ENCODE measurements around the gene STX5. TPM values are rescaled to one million over a fixed set of nuclear protein-coding genes. Genes with fewer than 3 reads are reported as not detected.

Gene STX5
- total RNA-seq, 2 experiments from 2014 or later, result 93.1 to 104 TPM

DNA sequence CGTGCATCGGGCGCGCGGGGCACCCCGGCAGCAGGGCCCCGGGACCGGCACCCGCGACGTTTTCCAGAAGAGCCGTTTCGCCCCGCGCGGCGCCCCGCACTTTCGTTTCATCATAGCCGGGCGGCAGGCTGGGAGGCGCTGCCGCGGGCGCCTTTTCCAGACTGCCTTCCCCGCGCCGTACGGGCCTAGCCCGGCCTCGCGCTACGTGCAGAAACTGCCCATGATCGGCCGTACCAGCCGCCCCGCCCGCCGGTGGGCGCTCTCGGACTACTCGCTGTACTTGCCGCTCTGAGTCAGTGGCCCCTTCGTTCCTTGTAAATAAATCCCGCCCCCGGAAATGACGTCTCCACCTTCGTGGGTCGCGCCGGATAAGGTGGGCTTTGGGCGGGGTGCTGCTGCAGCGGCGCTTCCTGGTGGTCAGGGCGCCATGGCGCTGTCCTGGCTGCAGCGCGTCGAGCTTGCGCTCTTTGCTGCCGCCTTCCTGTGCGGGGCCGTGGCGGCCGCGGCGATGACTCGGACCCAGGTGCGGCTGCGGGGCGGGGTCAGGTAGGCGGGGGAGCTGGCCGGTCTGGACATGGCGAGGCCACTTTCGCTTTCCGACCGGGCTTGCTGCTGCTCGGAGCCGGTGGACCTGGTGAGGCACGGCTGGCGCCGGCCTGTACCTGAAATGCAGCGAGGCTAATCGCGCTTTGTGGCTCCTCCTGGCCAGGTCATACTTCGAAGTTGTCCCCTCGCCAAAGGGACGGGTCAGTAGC is 44.7 kb downstream of the STX5 start, which contains the start of gene TMEM179B:
Gene TMEM179B (plus strand): TSS at position 398 of the 755 bp plus-strand sequence. CDS start 30 bp downstream, at position 428.
- TF ChIP-seq CTCF (IDR thresholded peaks at IDR 0.05), result no peak
- ChIA-PET CTCF (interaction anchor here (0.6 to 3.5 kb wide), 40 partner anchors 7 to 1912 kb away, joined by 3 to 81 read pairs (median 6); partner anchors contain the start of genes B3GAT3, C11orf98, CSKMT and EEF1G), POLR2A (interaction anchor here (0.6 to 8.8 kb wide), 33 partner anchors 9 to 230 kb away, joined by 3 to 273 read pairs (median 12); partner anchors contain the start of genes BSCL2, C11orf98, CSKMT and GNG3)
- peaks cover 65% of the 10 kb centered on the region for H3K36me3 Mint-ChIP-seq (ENCODE audit: low read depth)
- H3K9me3 Mint-ChIP-seq, result no peaks in the 10 kb centered on the region
- peaks cover 30% of the 10 kb centered on the region for H3K36me3 ChIP-seq (ENCODE audit: insufficient read depth, low read length)
- H3K4me1 Mint-ChIP-seq (ENCODE audit: low read depth), result peaks cover 55% of the 10 kb centered on the region
- peak within 1 kb of the TSS; percentile 80 to 92 for H3K27ac ChIP-seq (ENCODE audit: low read depth in 1 of 2, low read length in 2 of 2)
- H3K27ac Mint-ChIP-seq, result peak within 1 kb of the TSS; percentile 98
- peak; percentile 61 for ATAC-seq (ENCODE audit: poor library complexity)
- no peaks in the 10 kb centered on the region for H3K9me3 ChIP-seq (ENCODE audit: control insufficient read depth in 1 of 2, insufficient read depth in 1 of 2, low read length in 2 of 2)
- H3K4me1 ChIP-seq (ENCODE audit: insufficient read depth, low read length), result peaks cover 53% of the 10 kb centered on the region
- DNase-seq, result peak; percentile 90 to 99 (median 97)
- H3K27me3 Mint-ChIP-seq, result no peaks in the 10 kb centered on the region
- H3K27me3 ChIP-seq (ENCODE audit: control insufficient read depth in 1 of 2, insufficient read depth in 2 of 2, low read length in 2 of 2), result no peaks in the 10 kb centered on the region
- H3K4me3 Mint-ChIP-seq, result peak within 1 kb of the TSS; percentile 98
- intact Hi-C loops (cut with DNase I, micrococcal nuclease), result loop anchor here (1.0 to 5.0 kb wide), 9 partner anchors 16 to 195 kb away; partner anchors contain the start of genes NXF1 (in 1 of the 2), TAF6L (in 1 of the 2), TUT1 (in 1 of the 2) and WDR74 (in 1 of the 2)
- H3K4me3 ChIP-seq (ENCODE audit: low read length), result peak within 1 kb of the TSS; percentile 77

DNA sequence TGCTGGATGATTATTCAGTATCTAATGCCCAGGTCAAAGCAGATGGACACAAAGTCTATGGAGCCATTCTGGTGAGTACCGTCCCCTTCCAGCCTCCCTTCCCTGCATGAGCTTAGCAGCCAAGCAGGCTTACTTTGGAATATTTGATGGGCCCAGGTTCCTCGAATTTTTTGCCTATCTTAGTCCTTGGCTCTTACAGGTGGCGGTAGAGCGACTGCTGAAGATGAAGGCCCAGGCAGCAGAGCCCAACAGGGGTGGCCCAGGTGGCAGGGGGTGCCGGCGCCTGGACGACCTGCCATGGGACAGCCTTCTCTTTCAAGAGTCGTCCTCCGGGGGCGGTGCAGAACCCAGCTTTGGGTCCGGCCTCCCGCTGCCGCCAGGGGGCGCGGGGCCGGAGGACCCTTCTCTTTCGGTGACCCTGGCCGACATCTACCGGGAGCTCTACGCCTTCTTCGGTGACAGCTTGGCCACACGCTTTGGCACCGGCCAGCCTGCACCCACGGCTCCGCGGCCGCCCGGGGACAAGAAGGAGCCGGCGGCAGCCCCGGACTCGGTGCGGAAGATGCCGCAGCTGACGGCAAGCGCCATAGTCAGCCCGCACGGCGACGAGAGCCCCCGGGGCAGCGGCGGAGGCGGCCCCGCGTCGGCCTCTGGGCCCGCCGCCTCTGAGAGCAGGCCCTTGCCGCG is 45.4 kb downstream of the STX5 start:
- Histone ChIP-seq H3K9me3 (ENCODE audit: control insufficient read depth in 1 of 2, insufficient read depth in 1 of 2, low read length in 2 of 2) (no peaks in the 10 kb centered on the region), H3K4me1 (ENCODE audit: insufficient read depth, low read length) (peaks cover 47% of the 10 kb centered on the region), H3K36me3 (ENCODE audit: insufficient read depth, low read length) (peaks cover 28% of the 10 kb centered on the region), H3K27me3 (ENCODE audit: control insufficient read depth in 1 of 2, insufficient read depth in 2 of 2, low read length in 2 of 2) (no peaks in the 10 kb centered on the region), H3K27ac (ENCODE audit: low read depth in 1 of 2, low read length in 2 of 2) (peak overlapping the region; percentile 80 to 92), H3K4me3 (ENCODE audit: low read length) (peak overlapping the region; percentile 77)
- CTCF ChIA-PET, result interaction anchor here (0.5 to 3.5 kb wide), 44 partner anchors 8 to 1913 kb away, joined by 3 to 81 read pairs (median 6); partner anchors contain the start of genes B3GAT3, C11orf98, CSKMT and HNRNPUL2
- TF ChIP-seq CTCF (IDR thresholded peaks at IDR 0.05), result peak; percentile 98
- ATAC-seq (ENCODE audit: poor library complexity), result peak; percentile 59
- Mint-ChIP-seq H3K27ac (peak overlapping the region; percentile 98), H3K4me3 (peak overlapping the region; percentile 91), H3K27me3 (no peaks in the 10 kb centered on the region), H3K9me3 (no peaks in the 10 kb centered on the region), H3K4me1 (ENCODE audit: low read depth) (peaks cover 49% of the 10 kb centered on the region), H3K36me3 (ENCODE audit: low read depth) (peaks cover 60% of the 10 kb centered on the region)
- peak; percentile 71 to 92 (median 82) for DNase-seq
- POLR2A ChIA-PET, result interaction anchor here (0.6 to 8.8 kb wide), 28 partner anchors 10 to 229 kb away, joined by 3 to 273 read pairs (median 14); partner anchors contain the start of genes BSCL2, C11orf98, CSKMT and EEF1G
- intact Hi-C loops (cut with DNase I, micrococcal nuclease), result loop anchor here (1.0 to 5.0 kb wide), 9 partner anchors 16 to 194 kb away; partner anchors contain the start of genes NXF1 (in 1 of the 2), TAF6L (in 1 of the 2), TUT1 (in 1 of the 2) and WDR74 (in 1 of the 2)

- no peaks in the 10 kb centered on the region for H3K27me3 Mint-ChIP-seq
- H3K9me3 ChIP-seq (ENCODE audit: control insufficient read depth in 1 of 2, insufficient read depth in 1 of 2, low read length in 2 of 2), result no peaks in the 10 kb centered on the region
- H3K36me3 Mint-ChIP-seq (ENCODE audit: low read depth), result peaks cover 36% of the 10 kb centered on the region
- ChIA-PET CTCF (no interaction called here), POLR2A (interaction anchor here (0.7 kb wide), 1 partner anchor 12 kb away, joined by 3 read pairs; the partner anchor contains the start of gene TAF6L)
- peaks cover 16% of the 10 kb centered on the region for H3K4me1 ChIP-seq (ENCODE audit: insufficient read depth, low read length)
- H3K9me3 Mint-ChIP-seq, result no peaks in the 10 kb centered on the region
- H3K27ac Mint-ChIP-seq, result peak overlapping the region; percentile 24
- no peak for TF ChIP-seq CTCF (IDR thresholded peaks at IDR 0.05)
- H3K4me3 ChIP-seq (ENCODE audit: low read length), result no peak overlapping the region
- H3K4me3 Mint-ChIP-seq, result no peak overlapping the region
- intact Hi-C loops (cut with DNase I, micrococcal nuclease), result no loop called here
- H3K27me3 ChIP-seq (ENCODE audit: control insufficient read depth in 1 of 2, insufficient read depth in 2 of 2, low read length in 2 of 2), result no peaks in the 10 kb centered on the region
- DNase-seq, result no peak
- H3K36me3 ChIP-seq (ENCODE audit: insufficient read depth, low read length), result peaks cover 11% of the 10 kb centered on the region
- peaks cover 17% of the 10 kb centered on the region for H3K4me1 Mint-ChIP-seq (ENCODE audit: low read depth)
- no peak overlapping the region for H3K27ac ChIP-seq (ENCODE audit: low read depth in 1 of 2, low read length in 2 of 2)
- no peak for ATAC-seq (ENCODE audit: poor library complexity)
Observed at GRCh38 chr11:62782753-62783152, 49.1 kb downstream of the STX5 start.
